GM21825 (cell line): ENCODE results near the gene SLC48A1.

Experiments used
- ATAC-seq: cut with Tn5 transposase; IDR thresholded peaks from one replicate; pipeline ENCODE4 v1.9.1; 2021; ENCODE audit warnings: mild to moderate bottlenecking, moderate library complexity; ENCODE audit not compliant: unreplicated experiment

Gene SLC48A1

DNA sequence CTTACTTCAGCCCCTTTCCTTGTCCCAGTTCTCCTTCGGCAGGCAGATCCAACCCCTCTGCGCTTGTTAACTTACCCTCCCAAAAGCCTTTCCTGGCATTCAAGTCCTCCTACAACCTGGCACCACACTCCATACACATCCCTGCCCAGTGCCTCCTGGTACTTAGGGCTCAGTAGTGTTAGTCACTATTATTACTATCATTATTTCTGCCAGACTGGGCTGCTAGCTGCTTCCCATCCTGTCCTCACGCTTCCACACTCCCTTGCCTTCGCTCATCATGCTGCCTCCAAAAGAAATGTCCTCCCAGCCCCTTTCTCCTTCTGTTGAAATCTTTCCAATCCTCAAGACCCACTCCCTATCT lies 48.3 kb downstream of the SLC48A1 start:
- ATAC-seq = no peak

- no peak for ATAC-seq
Measured at GRCh38 chr12:47822401-47822800, 49.4 kb downstream of the SLC48A1 start.

DNA sequence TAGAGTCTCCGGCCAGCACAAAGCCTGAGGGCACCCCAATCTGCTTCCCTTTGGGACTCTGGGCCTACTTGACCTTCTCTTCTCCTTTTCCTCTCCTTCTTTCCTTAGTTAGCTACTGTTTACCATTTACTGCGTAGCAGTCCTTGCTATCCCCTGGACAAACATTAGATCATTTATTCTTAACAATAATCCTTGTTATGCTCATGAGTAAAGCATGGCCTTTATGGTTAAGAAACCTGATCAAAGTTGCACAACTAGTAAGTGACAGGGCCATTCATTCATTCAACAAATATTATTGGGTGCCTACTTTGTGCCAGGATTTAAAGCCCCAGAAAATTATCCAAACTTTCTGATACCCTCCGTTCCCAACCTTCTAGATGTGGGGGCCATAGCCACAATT lies 49.8 kb downstream of the SLC48A1 start:
- no peak for ATAC-seq

- no peak for ATAC-seq
Measured at GRCh38 chr12:47823422-47824086, 50.5 kb downstream of the SLC48A1 start.

GRCh38 chr12:47824198-47824597 lies 51.2 kb downstream of the SLC48A1 start:
- ATAC-seq = no peak

GRCh38 chr12:47824635-47825034 lies 51.6 kb downstream of the SLC48A1 start:
- ATAC-seq = no peak

GRCh38 chr12:47825173-47825639 lies 52.2 kb downstream of the SLC48A1 start:
- no peak for ATAC-seq

DNA sequence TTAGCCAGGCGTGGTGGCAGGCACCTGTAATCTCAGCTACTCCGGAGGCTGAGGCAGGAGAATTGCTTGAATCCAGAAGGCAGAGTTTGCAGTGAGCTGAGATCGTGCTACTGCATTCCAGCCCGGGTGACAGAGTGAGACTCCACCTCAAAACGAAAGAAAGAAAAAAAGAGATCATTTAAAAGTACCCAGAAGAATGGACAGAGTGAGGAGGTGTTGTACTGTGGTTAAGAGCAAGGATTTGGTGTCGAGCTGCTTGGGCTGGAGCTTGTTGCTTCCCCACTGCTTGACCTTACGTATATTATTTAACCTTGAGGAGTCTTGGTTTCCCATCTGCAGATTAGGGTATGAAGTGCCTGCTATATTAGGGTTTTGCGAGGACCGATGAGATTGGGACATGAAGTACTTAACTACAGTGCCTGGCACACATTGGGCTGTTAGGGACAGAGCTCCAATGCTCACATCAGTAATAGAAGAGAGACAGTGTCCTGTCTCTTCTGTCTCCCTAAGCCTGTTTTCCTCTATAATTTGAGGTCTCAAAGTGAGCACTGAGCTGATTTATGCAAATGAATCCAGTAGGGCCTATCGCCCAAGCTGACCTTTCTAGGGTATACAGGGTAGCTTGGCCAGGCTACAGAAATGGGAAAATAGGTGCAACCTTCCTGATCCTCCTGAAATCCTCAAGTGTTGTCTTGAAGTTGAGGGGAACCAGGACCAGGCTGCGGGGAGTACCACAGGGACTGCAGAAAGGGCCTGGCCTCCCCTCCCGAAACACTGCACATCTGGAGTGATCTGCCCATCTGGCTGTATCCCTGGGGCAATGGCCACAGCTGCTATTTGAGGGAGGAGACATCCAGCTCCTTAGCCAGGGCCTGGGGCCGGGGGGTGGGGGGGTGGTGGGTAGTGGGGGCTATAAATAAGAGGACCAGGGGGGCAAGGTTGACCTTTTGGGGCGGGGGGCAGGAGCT lies 55.3 kb downstream of the SLC48A1 start:
- no peak for ATAC-seq

GRCh38 chr12:47828976-47829482 lies 56.0 kb downstream of the SLC48A1 start:
- no peak for ATAC-seq

- no peak for ATAC-seq
Measured at GRCh38 chr12:47829584-47829983, 56.5 kb downstream of the SLC48A1 start.
